ENCODE data around the gene RAB34.
A peak's percentile ranks its signal among the peaks of the same experiment; 100 is the strongest.
"Not testable (repeated sequence)": the region's sequence is repeated elsewhere in the genome, so short reads cannot be mapped to it uniquely, and the experiment has no call there.

The RAB34 gene

GRCh38 chr17:28744104-28744971 lies 26.7 kb upstream of the RAB34 start:
- Histone ChIP-seq H3K27me3 (replicated peaks; ENCODE audit: control insufficient read depth, insufficient read depth, low read length) (no peaks in the 10 kb centered on the region), H3K36me3 (ENCODE audit: control insufficient read depth, insufficient read depth, low read length, severe bottlenecking) (peaks cover 22% of the 10 kb centered on the region), H3K4me1 (ENCODE audit: control insufficient read depth, insufficient read depth, low read length) (peaks cover 30% of the 10 kb centered on the region), H3K9ac (ENCODE audit: low read length) (peak overlapping the region; percentile 87), H3K4me3 (ENCODE audit: low read length) (peak overlapping the region; percentile 84), H3K9me3 (ENCODE audit: control insufficient read depth, low read length) (no peaks in the 10 kb centered on the region)
- peak; percentile 64 for DNase-seq (ENCODE audit: low read depth)

- H3K9ac ChIP-seq (ENCODE audit: low read length) = peak within 1 kb of the TSS; percentile 87
Measured at GRCh38 chr17:28743243-28744103, 25.8 kb upstream of the RAB34 start, which contains the start of gene TRAF4. TSS of gene TRAF4 (plus strand) at chr17:28744011. CDS start at chr17:28744113, 102 bp downstream.

DNA sequence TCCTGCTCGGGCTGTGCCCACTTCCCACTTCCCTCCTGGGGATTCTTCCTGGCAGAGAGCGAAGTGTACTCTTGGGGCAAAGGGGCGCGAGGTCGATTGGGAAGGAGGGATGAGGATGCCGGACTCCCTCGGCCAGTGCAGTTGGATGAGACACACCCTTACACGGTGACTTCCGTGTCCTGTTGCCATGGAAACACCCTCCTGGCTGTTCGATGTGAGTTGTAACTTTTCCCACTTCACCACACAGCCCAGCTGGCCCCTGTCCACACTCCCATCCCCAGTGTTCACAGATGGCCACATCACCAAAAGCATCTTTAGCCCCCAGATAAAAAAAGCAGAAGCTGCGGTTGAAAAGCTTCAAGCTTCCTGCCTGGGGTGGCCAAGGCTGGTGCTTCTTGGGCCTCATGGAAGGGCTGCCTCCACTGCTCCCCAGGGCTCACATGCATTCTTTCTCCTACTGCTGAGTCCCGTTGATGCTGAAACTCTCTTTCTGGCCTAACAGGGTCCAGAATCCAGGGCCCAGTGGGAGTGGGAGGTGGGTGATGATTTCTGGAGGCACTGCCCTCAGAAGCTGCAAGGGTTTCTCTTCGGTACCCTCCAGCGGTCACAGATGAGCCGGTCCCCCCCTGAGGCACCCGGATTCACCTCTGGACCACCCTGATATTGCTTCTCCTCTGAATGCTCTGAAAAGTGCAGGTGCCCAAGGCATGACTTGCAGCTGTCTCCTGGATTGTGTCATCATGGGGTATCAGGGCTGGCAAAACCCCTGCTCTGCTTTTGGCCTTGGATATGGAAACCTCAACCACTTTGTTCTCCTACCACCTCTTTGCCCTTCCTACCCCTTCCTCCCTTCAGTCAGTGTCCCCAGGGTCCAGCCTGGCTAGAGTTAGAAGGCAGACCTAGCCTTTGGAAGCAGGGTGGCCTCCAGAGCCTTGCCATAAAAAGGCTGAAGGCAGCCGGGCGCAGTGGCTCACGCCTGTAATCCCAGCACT lies 24.0 kb upstream of the RAB34 start:
- H3K27me3 ChIP-seq (replicated peaks; ENCODE audit: control insufficient read depth, insufficient read depth, low read length) = no peaks in the 10 kb centered on the region
- peaks cover 4% of the 10 kb centered on the region for H3K36me3 ChIP-seq (ENCODE audit: control insufficient read depth, insufficient read depth, low read length, severe bottlenecking)
- H3K9me3 ChIP-seq (ENCODE audit: control insufficient read depth, low read length) = no peaks in the 10 kb centered on the region
- DNase-seq (ENCODE audit: low read depth) = no peak
- no peak overlapping the region for H3K4me3 ChIP-seq (ENCODE audit: low read length)
- H3K9ac ChIP-seq (ENCODE audit: low read length) = peak overlapping the region; percentile 20
- H3K4me1 ChIP-seq (ENCODE audit: control insufficient read depth, insufficient read depth, low read length) = peaks cover 23% of the 10 kb centered on the region

More at GRCh38 chr17:28743243-28744103, 25.8 kb upstream of the RAB34 start, which contains the start of gene TRAF4:
- no peaks in the 10 kb centered on the region for H3K9me3 ChIP-seq (ENCODE audit: control insufficient read depth, low read length)
- H3K4me1 ChIP-seq (ENCODE audit: control insufficient read depth, insufficient read depth, low read length) = peaks cover 30% of the 10 kb centered on the region
- peak within 1 kb of the TSS; percentile 84 for H3K4me3 ChIP-seq (ENCODE audit: low read length)
- H3K36me3 ChIP-seq (ENCODE audit: control insufficient read depth, insufficient read depth, low read length, severe bottlenecking) = peaks cover 19% of the 10 kb centered on the region
- no peaks in the 10 kb centered on the region for H3K27me3 ChIP-seq (replicated peaks; ENCODE audit: control insufficient read depth, insufficient read depth, low read length)
- peak; percentile 94 for DNase-seq (ENCODE audit: low read depth)

DNA sequence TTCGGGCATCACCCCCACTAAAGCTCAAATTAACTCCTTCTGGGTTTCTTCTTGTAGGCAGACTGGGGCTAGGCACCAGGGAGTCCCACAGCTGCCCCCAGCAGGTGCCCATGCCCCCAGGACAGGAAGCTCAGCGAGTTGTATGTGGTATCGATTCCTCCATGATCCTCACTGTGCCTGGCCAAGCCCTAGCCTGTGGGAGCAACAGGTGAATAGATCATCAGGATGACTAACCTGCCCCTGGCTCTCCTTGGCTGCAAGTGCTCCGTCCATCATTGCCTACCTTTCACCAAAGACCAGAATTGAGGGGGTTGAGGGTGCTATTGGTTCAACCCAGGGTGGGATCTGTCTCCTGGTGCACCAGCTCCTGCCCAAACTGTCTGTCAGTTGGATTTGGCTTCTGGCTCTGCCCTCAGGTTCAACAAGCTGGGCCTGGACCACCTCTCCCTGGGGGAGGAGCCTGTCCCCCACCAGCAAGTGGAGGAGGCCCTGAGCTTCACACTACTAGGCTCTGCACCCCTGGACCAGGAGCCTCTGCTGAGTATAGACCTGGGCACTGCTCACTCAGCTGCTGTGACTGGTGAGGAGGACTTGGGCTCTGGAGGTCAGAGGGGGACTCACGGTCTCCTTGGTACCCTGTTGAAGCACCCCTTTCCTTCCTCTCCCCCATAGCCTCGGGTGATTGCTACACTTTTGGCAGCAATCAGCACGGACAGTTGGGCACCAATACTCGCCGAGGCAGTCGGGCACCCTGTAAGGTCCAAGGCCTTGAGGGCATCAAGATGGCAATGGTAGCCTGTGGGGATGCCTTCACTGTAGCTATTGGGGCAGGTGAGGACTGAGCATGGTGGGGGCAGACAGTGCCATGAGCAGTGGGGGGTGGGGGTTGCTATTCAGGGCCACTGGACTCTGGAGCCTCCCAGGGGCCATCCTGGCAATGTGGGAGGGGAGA lies 23.0 kb upstream of the RAB34 start:
- no peak overlapping the region for H3K9ac ChIP-seq (ENCODE audit: low read length)
- peaks cover 4% of the 10 kb centered on the region for H3K36me3 ChIP-seq (ENCODE audit: control insufficient read depth, insufficient read depth, low read length, severe bottlenecking)
- H3K9me3 ChIP-seq (ENCODE audit: control insufficient read depth, low read length) = no peaks in the 10 kb centered on the region
- H3K4me1 ChIP-seq (ENCODE audit: control insufficient read depth, insufficient read depth, low read length) = peaks cover 14% of the 10 kb centered on the region
- H3K4me3 ChIP-seq (ENCODE audit: low read length) = no peak overlapping the region
- DNase-seq (ENCODE audit: low read depth) = no peak
- no peaks in the 10 kb centered on the region for H3K27me3 ChIP-seq (replicated peaks; ENCODE audit: control insufficient read depth, insufficient read depth, low read length)

DNA sequence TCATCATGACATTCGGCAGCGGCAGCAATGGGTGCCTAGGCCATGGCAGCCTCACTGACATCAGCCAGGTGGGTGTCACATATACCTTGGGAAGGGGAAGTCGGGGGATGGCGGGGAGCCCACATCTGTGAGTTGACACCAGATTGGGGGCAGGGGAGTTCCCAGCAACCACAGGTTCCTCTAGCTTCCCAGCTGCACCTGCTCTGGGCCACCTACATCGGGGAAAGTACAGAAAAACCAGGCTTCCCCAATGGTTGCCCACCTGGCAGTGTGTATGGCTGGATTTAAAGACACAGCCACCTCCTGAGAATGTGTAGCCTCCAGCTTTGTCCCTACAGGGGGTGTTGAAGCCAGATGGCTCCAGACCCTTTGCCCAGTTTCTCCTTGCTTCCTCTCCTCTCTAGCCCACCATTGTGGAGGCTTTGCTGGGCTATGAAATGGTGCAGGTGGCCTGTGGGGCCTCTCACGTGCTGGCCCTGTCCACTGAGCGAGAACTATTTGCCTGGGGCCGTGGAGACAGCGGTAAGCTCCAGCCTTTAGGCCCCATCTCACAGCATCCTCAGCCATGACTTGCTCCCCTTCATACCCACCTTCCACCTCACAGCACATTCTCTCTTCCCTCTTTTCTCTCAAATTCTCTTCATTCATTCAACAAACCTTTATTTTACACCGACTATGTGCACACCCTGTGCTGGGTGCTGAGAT lies 21.2 kb upstream of the RAB34 start:
- Histone ChIP-seq H3K9ac (ENCODE audit: low read length) (no peak overlapping the region), H3K4me1 (ENCODE audit: control insufficient read depth, insufficient read depth, low read length) (peaks cover 10% of the 10 kb centered on the region), H3K27me3 (replicated peaks; ENCODE audit: control insufficient read depth, insufficient read depth, low read length) (no peaks in the 10 kb centered on the region), H3K9me3 (ENCODE audit: control insufficient read depth, low read length) (no peaks in the 10 kb centered on the region), H3K4me3 (ENCODE audit: low read length) (no peak overlapping the region), H3K36me3 (ENCODE audit: control insufficient read depth, insufficient read depth, low read length, severe bottlenecking) (peaks cover 9% of the 10 kb centered on the region)
- no peak for DNase-seq (ENCODE audit: low read depth)

DNA sequence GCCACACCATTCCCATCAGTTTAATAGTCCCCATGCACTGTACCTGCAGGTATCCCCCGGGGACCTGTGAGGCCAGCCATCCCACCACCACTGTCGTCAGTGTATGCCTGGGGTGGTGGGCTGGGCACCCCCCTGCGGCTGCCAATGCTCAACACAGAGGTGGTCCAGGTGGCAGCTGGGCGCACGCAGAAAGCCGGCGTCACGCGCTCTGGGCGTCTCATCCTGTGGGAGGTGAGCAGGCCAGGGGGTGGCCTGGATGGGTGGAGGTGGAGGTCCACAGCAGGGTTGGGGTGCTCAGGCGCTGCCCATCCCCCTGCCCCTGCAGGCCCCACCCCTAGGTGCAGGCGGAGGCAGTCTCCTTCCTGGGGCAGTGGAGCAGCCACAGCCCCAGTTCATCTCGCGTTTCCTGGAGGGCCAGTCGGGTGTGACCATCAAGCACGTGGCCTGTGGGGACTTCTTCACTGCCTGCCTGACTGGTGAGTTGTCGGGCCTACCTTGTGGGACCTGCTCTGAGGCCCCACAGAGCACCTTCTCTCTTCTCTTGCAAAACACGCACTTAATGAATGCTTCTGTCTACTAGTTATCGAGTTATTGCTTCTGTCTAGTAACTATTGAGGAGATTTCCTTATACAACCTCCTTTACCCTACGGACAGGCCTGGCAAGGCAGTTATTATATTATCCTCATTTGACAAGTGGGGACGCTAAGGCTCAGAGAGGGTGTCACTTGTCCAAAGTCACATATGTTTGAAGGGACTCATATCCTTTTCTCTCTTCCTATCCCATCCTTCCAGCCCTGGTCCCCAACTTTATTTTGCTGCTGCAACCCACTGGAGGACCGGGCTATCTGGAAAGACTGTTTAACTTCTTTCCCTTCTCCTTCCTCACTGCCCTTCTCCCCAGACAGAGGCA lies 20.4 kb upstream of the RAB34 start:
- DNase-seq (ENCODE audit: low read depth) = no peak
- H3K9ac ChIP-seq (ENCODE audit: low read length) = no peak overlapping the region
- H3K27me3 ChIP-seq (replicated peaks; ENCODE audit: control insufficient read depth, insufficient read depth, low read length) = no peaks in the 10 kb centered on the region
- H3K9me3 ChIP-seq (ENCODE audit: control insufficient read depth, low read length) = no peaks in the 10 kb centered on the region
- peaks cover 9% of the 10 kb centered on the region for H3K36me3 ChIP-seq (ENCODE audit: control insufficient read depth, insufficient read depth, low read length, severe bottlenecking)
- peaks cover 7% of the 10 kb centered on the region for H3K4me1 ChIP-seq (ENCODE audit: control insufficient read depth, insufficient read depth, low read length)
- no peak overlapping the region for H3K4me3 ChIP-seq (ENCODE audit: low read length)

- no peak overlapping the region for H3K9ac ChIP-seq (ENCODE audit: low read length)
- no peak for DNase-seq (ENCODE audit: low read depth)
- peaks cover 9% of the 10 kb centered on the region for H3K36me3 ChIP-seq (ENCODE audit: control insufficient read depth, insufficient read depth, low read length, severe bottlenecking)
- H3K4me1 ChIP-seq (ENCODE audit: control insufficient read depth, insufficient read depth, low read length) = no peaks in the 10 kb centered on the region
- H3K9me3 ChIP-seq (ENCODE audit: control insufficient read depth, low read length) = no peaks in the 10 kb centered on the region
- H3K4me3 ChIP-seq (ENCODE audit: low read length) = no peak overlapping the region
- no peaks in the 10 kb centered on the region for H3K27me3 ChIP-seq (replicated peaks; ENCODE audit: control insufficient read depth, insufficient read depth, low read length)
Measured at GRCh38 chr17:28737316-28737715, 19.6 kb upstream of the RAB34 start.

- not testable (repeated sequence) for DNase-seq (ENCODE audit: low read depth); H3K9me3 ChIP-seq (ENCODE audit: control insufficient read depth, low read length); H3K4me3 ChIP-seq (ENCODE audit: low read length); H3K36me3 ChIP-seq (ENCODE audit: control insufficient read depth, insufficient read depth, low read length, severe bottlenecking); H3K27me3 ChIP-seq (replicated peaks; ENCODE audit: control insufficient read depth, insufficient read depth, low read length); H3K9ac ChIP-seq (ENCODE audit: low read length); H3K4me1 ChIP-seq (ENCODE audit: control insufficient read depth, insufficient read depth, low read length)
Measured at GRCh38 chr17:28735913-28736769, 18.5 kb upstream of the RAB34 start.

Data from adipocyte (in vitro differentiated cells).